ENCODE results near the gene TOMM6. TPM values are rescaled to one million over a fixed set of nuclear protein-coding genes. Genes with fewer than 3 reads are reported as not detected.

TOMM6 gene
- polyA plus RNA-seq, 1 of the 3 experiments (the other 2 are of a cell fraction) = 493 TPM

- Histone ChIP-seq H3K4me2 (peak overlapping the region; percentile 92), H2AFZ (ENCODE audit: low read depth) (peak overlapping the region; percentile 65; the same call in 1 of the 2 replicates), H3K36me3 (replicated peaks in 1 of 2; ENCODE audit: control insufficient read depth in 1 of 2, insufficient read depth in 2 of 2, low read length in 1 of 2) (peaks cover 31 to 36% of the 10 kb centered on the region in 2 experiments), H3K27ac (ENCODE audit: low read depth in 2 of 2, low read length in 1 of 2) (peak overlapping the region; percentile 90 to 93), H3K9me2 (no peaks in the 10 kb centered on the region), H3K4me3 (ENCODE audit: low read depth in 2 of 2, low read length in 1 of 2) (peak overlapping the region; percentile 66 to 100), H3K9me3 (no peaks in the 10 kb centered on the region), H3K4me1 (ENCODE audit: control insufficient read depth in 1 of 2, insufficient read depth in 2 of 2, low read depth in 1 of 2, low read length in 1 of 2) (peaks cover 10 to 17% of the 10 kb centered on the region in 2 experiments; a peak in 2 of 4 replicates), H3F3A (replicated peaks; ENCODE audit: insufficient read depth) (peaks cover 28% of the 10 kb centered on the region), H3K27me3 (ENCODE audit: insufficient read depth) (no peaks in the 10 kb centered on the region), H3K79me2 (ENCODE audit: insufficient read depth) (peaks cover 26% of the 10 kb centered on the region), H3K9ac (peak overlapping the region; percentile 100), H4K20me1 (ENCODE audit: insufficient read depth) (no peaks in the 10 kb centered on the region)
- peak; percentile 95 for DNase-seq
- WGBS (ENCODE audit: low lambda C conversion rate) = 0% methylated on average over 9 of the region's 58 CpGs
- CTCF ChIA-PET = interaction anchor here (0.7 to 8.9 kb wide), 75 partner anchors 8 to 667 kb away, joined by 3 to 118 read pairs (median 5); partner anchors contain the start of genes BYSL, CCND3, MED20 and PGC
- TF ChIP-seq EP300 (IDR thresholded peaks at IDR 0.05; ENCODE audit: borderline replicate concordance in 1 of 2, low read depth in 1 of 2, low read length in 1 of 2) (peak; percentile 5 to 67; a peak in 1 of 4 replicates), IRF3 (IDR thresholded peaks at IDR 0.05; ENCODE audit: low read depth, low read length) (no peak), POLR2AphosphoS5 (IDR thresholded peaks at IDR 0.05; ENCODE audit: low read depth, low read length) (peak; percentile 56; the same call in 1 of the 2 replicates), CTCF (IDR thresholded peaks at IDR 0.05) (peak; percentile 63), RAD21 (IDR thresholded peaks at IDR 0.05; ENCODE audit: low read length) (peak; percentile 71), NFIC (IDR thresholded peaks at IDR 0.05; ENCODE audit: borderline replicate concordance) (no peak), GABPA (IDR thresholded peaks at IDR 0.05; ENCODE audit: low read depth) (no peak), PBX3 (IDR thresholded peaks at IDR 0.05) (no peak), MXI1 (IDR thresholded peaks at IDR 0.05; ENCODE audit: low read depth, low read length) (0 out of 2 replicates have a peak, but pooled peaks have one; percentile 15), USF1 (IDR thresholded peaks at IDR 0.05; ENCODE audit: borderline replicate concordance, low read depth) (no peak), SMC3 (IDR thresholded peaks at IDR 0.05; ENCODE audit: low read depth, low read length) (peak; percentile 58), CHD2 (IDR thresholded peaks at IDR 0.05; ENCODE audit: low read length, partially characterized antibody) (peak; percentile 27), SIN3A (IDR thresholded peaks at IDR 0.05; ENCODE audit: borderline replicate concordance, low read depth, low read length) (0 out of 2 replicates have a peak, but pooled peaks have one; percentile 14), MAX (IDR thresholded peaks at IDR 0.05; ENCODE audit: low read depth) (peak; percentile 11; the same call in 1 of the 2 replicates)
- POLR2A ChIA-PET = interaction anchor here (0.7 to 3.5 kb wide), 4 partner anchors 15 to 134 kb away, joined by 3 to 23 read pairs (median 8); partner anchors contain the start of genes BYSL, MED20 and TFEB
Observed at GRCh38 chr6:41786451-41787218, 859 bp upstream of the TOMM6 start.

Data from SK-N-SH (cell line).